ENCODE measurements around the gene SLC12A7.

DNA sequence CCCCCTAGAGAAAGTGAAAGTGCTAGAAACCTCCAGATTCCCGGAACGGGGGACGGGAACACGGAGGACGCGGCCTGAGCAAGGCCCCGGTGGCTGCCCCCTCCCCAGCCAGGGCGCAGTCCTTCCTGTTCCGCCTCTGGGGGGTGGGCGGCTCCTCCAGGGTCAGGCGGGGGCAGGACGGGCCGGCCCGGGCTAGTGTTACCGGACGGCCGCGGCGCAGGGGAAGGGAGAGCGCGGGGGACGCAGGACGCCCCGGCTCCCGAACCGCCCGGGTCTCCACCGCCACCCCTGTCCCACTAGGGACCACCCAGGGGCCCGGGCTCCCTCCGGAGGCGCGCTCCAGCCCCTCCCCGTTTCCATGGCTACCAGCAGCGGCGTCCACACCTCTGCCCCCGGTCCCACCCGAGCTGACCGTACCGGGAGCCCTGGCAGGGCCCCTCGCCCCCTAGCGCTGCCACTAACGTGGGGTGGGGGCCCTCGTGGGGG is 579 bp downstream of the SLC12A7 start:
- TF ChIP-seq, protein P1, sequence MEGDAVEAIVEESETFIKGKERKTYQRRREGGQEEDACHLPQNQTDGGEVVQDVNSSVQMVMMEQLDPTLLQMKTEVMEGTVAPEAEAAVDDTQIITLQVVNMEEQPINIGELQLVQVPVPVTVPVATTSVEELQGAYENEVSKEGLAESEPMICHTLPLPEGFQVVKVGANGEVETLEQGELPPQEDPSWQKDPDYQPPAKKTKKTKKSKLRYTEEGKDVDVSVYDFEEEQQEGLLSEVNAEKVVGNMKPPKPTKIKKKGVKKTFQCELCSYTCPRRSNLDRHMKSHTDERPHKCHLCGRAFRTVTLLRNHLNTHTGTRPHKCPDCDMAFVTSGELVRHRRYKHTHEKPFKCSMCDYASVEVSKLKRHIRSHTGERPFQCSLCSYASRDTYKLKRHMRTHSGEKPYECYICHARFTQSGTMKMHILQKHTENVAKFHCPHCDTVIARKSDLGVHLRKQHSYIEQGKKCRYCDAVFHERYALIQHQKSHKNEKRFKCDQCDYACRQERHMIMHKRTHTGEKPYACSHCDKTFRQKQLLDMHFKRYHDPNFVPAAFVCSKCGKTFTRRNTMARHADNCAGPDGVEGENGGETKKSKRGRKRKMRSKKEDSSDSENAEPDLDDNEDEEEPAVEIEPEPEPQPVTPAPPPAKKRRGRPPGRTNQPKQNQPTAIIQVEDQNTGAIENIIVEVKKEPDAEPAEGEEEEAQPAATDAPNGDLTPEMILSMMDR (IDR thresholded peaks at IDR 0.05), result no peak
- TF ChIP-seq POLR2A (IDR thresholded peaks at IDR 0.05), result no peak
